Urinary bladder (tissue), 4 donors: Measurements from ENCODE around the gene NRGN. TPM values are rescaled to one million over a fixed set of nuclear protein-coding genes. Genes with fewer than 3 reads are reported as not detected.
A peak's percentile ranks its signal among the peaks of the same experiment; 100 is the strongest.

Source experiments
- DNase-seq: peaks from one replicate; pipeline ENCODE4 v3.0.0-alpha.2; 2015; ENCODE audit errors: extremely low spot score
- H3K27ac ChIP-seq: one replicate; pipeline ENCODE4 v1.5.1; 2013; ENCODE audit warnings: low read depth, mild to moderate bottlenecking, moderate library complexity
- H3K36me3 ChIP-seq: one replicate; pipeline ENCODE4 v1.6.1; 2013; ENCODE audit warnings: mild to moderate bottlenecking, moderate library complexity; ENCODE audit not compliant: insufficient read depth
- H3K4me1 ChIP-seq: one replicate; pipeline ENCODE4 v1.6.1; 2013; ENCODE audit warnings: mild to moderate bottlenecking, moderate library complexity; ENCODE audit not compliant: insufficient read depth
- H3K4me3 ChIP-seq: one replicate; pipeline ENCODE4 v1.5.1; 2013; ENCODE audit warnings: low read depth, low read length
- WGBS: extraction: QIAGEN DNeasy Blood & Tissue Kit; methylation state at CpG from one replicate; pipeline ENCODE4 v1.1.7; 2013; 5-methylcytosine and 5-hydroxymethylcytosine counted together
- polyA plus RNA-seq: library from polyadenylated mRNA; stranded (reverse); fragments of 200-250 nt; gene quantifications from one replicate; pipeline ENCODE4 v1.2.3, GENCODE V29; 2013
- total RNA-seq: library from RNA; depleted of rRNA; stranded (reverse); fragments of >200 nt; gene quantifications from one replicate; pipeline ENCODE4 v1.2.3, GENCODE V29; 2014
- donor health status: healthy with polysubstance abuse.
- donor health status: healthy.

NRGN gene
- total and polyA plus RNA-seq, 2 donors = 0.37 to 5.1 TPM

- H3K36me3 ChIP-seq = no peaks in the 10 kb centered on the region
- DNase-seq = no peak
- WGBS = 13% methylated on average over 6 of the region's 6 CpGs
- no peak overlapping the region for H3K4me3 ChIP-seq
- H3K4me1 ChIP-seq = no peaks in the 10 kb centered on the region
- H3K27ac ChIP-seq = no peak overlapping the region
Observed at GRCh38 chr11:124725719-124726105, 14.0 kb upstream of the NRGN start.

- WGBS = 68% methylated on average over 4 of the region's 4 CpGs
- DNase-seq = no peak
- no peak overlapping the region for H3K27ac ChIP-seq
- H3K4me3 ChIP-seq = no peak overlapping the region
- H3K36me3 ChIP-seq = no peaks in the 10 kb centered on the region
- H3K4me1 ChIP-seq = no peaks in the 10 kb centered on the region
Observed at GRCh38 chr11:124727474-124727873, 12.3 kb upstream of the NRGN start.

GRCh38 chr11:124728134-124728533 lies 11.6 kb upstream of the NRGN start:
- H3K36me3 ChIP-seq = no peaks in the 10 kb centered on the region
- H3K4me1 ChIP-seq = no peaks in the 10 kb centered on the region
- no peak overlapping the region for H3K4me3 ChIP-seq
- WGBS = 78% methylated on average over 2 of the region's 2 CpGs
- no peak for DNase-seq
- H3K27ac ChIP-seq = no peak overlapping the region

GRCh38 chr11:124729571-124729970 lies 10.2 kb upstream of the NRGN start:
- no peak for DNase-seq
- Histone ChIP-seq H3K4me1 (no peaks in the 10 kb centered on the region), H3K36me3 (no peaks in the 10 kb centered on the region), H3K27ac (no peak overlapping the region), H3K4me3 (no peak overlapping the region)
- 87% methylated on average over 4 of the region's 4 CpGs for WGBS

- WGBS = 74% methylated on average over 4 of the region's 4 CpGs
- no peak for DNase-seq
- no peaks in the 10 kb centered on the region for H3K36me3 ChIP-seq
- no peaks in the 10 kb centered on the region for H3K4me1 ChIP-seq
- no peak overlapping the region for H3K4me3 ChIP-seq
- H3K27ac ChIP-seq = no peak overlapping the region
Observed at GRCh38 chr11:124732230-124732629, 7.5 kb upstream of the NRGN start.

GRCh38 chr11:124736736-124737135 lies 3.0 kb upstream of the NRGN start:
- 70% methylated on average over 3 of the region's 3 CpGs for WGBS
- Histone ChIP-seq H3K27ac (no peak overlapping the region), H3K36me3 (no peaks in the 10 kb centered on the region), H3K4me1 (no peaks in the 10 kb centered on the region), H3K4me3 (no peak overlapping the region)
- DNase-seq = no peak

GRCh38 chr11:124737638-124738305 lies 2.0 kb upstream of the NRGN start:
- Histone ChIP-seq H3K36me3 (no peaks in the 10 kb centered on the region), H3K4me3 (no peak overlapping the region), H3K27ac (no peak overlapping the region), H3K4me1 (no peaks in the 10 kb centered on the region)
- WGBS = 71% methylated on average over 7 of the region's 7 CpGs
- no peak for DNase-seq

- Histone ChIP-seq H3K36me3 (no peaks in the 10 kb centered on the region), H3K4me1 (no peaks in the 10 kb centered on the region), H3K27ac (no peak overlapping the region), H3K4me3 (no peak overlapping the region)
- 51% methylated on average over 21 of the region's 21 CpGs for WGBS
- DNase-seq = no peak
Observed at GRCh38 chr11:124738713-124739478, 846 bp upstream of the NRGN start.

- Histone ChIP-seq H3K4me1 (no peaks in the 10 kb centered on the region), H3K36me3 (no peaks in the 10 kb centered on the region), H3K27ac (no peak overlapping the region), H3K4me3 (peak overlapping the region; percentile 49)
- WGBS = 2% methylated on average over 37 of the region's 37 CpGs
- no peak for DNase-seq
Observed at GRCh38 chr11:124740277-124740882, 638 bp downstream of the NRGN start.

GRCh38 chr11:124742555-124742954 lies 2.8 kb downstream of the NRGN start:
- H3K27ac ChIP-seq = no peak overlapping the region
- H3K4me1 ChIP-seq = no peaks in the 10 kb centered on the region
- no peak overlapping the region for H3K4me3 ChIP-seq
- DNase-seq = no peak
- no peaks in the 10 kb centered on the region for H3K36me3 ChIP-seq
- WGBS = 52% methylated on average over 2 of the region's 2 CpGs

- no peak for DNase-seq
- Histone ChIP-seq H3K4me3 (no peak overlapping the region), H3K27ac (no peak overlapping the region), H3K4me1 (no peaks in the 10 kb centered on the region), H3K36me3 (no peaks in the 10 kb centered on the region)
- 64% methylated on average over 6 of the region's 6 CpGs for WGBS
Observed at GRCh38 chr11:124743050-124743449, 3.3 kb downstream of the NRGN start.

- Histone ChIP-seq H3K36me3 (no peaks in the 10 kb centered on the region), H3K4me3 (no peak overlapping the region), H3K27ac (no peak overlapping the region), H3K4me1 (no peaks in the 10 kb centered on the region)
- WGBS = 19% methylated on average over 44 of the region's 44 CpGs
- DNase-seq = no peak
Observed at GRCh38 chr11:124745270-124745834, 5.6 kb downstream of the NRGN start.

- Histone ChIP-seq H3K36me3 (no peaks in the 10 kb centered on the region), H3K4me3 (peak overlapping the region; percentile 21), H3K4me1 (no peaks in the 10 kb centered on the region), H3K27ac (peak overlapping the region; percentile 26)
- WGBS = 10% methylated on average over 41 of the region's 41 CpGs
- no peak for DNase-seq
Observed at GRCh38 chr11:124745835-124746620, 6.3 kb downstream of the NRGN start.
